GM21529 (cell line): Measurements from ENCODE around the gene FOXP1.
"Not testable (repeated sequence)": the region's sequence is repeated elsewhere in the genome, so short reads cannot be mapped to it uniquely, and the experiment has no call there.

Experiments
- ATAC-seq: cut with Tn5 transposase; IDR thresholded peaks from one replicate; pipeline ENCODE4 v1.9.1; 2021; ENCODE audit not compliant: unreplicated experiment

The FOXP1 gene

GRCh38 chr3:71454512-71455403 lies 128.8 kb downstream of the FOXP1 start:
- ATAC-seq: no peak

GRCh38 chr3:71453822-71454511 lies 129.6 kb downstream of the FOXP1 start:
- ATAC-seq: no peak

- ATAC-seq: no peak
Observed at GRCh38 chr3:71453319-71453718, 130.2 kb downstream of the FOXP1 start.

GRCh38 chr3:71451812-71452211 lies 131.7 kb downstream of the FOXP1 start:
- no peak for ATAC-seq

DNA sequence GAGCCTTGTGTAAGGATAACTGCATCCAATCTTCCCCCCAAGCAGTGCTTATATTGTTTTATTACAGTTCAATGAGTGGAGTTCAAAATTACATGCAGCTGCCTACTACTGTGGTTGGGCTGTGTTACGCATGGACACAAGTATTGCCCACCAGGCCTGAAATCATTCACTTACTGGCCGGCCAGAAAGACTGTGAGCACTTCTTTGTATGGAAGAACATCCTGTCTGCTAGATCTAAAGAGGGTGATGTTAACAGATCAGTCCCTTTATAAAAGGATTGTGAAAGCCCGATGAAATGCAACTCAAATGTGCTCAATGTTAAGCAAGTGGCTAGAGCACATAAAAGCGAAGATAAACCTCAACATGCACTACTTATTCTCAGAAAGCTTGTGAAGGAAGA lies 132.5 kb downstream of the FOXP1 start:
- ATAC-seq: no peak

DNA sequence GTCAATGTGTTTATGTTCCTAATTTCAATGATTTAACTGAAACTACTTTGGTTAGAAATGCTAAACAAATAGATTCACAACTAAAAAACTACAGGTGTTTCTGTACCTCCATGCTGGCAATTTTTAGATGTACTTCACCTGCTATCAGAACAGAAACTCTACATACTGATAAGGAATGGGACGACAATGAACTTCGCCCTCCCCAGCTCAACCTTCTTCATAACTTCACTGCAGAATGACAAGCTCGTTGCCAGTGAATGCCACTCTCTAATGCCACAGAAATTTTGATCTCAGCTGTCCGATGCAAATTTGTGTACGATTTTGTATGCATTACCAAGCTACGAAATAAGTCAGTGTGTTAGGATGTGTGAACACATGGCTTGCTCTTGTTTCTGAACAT lies 133.4 kb downstream of the FOXP1 start:
- ATAC-seq: no peak

DNA sequence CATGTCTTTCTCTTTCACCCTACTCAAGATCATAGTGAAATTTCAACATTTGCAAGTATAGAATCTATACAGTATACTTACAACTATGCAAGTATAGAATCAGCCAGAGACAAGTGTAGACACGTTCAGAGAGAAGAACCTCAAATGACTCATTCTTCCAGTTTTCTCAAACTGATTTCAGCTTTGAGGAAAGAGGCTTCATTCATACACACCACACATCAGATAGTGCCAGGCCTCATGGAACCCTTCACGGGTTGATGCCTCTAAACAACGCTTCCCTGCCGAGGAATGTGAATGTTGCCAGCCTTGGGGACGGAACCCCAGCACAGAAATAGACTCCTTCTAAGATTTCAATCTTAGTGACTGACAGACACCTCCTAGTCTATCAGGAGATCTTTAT lies 135.7 kb downstream of the FOXP1 start:
- ATAC-seq: no peak

GRCh38 chr3:71447197-71447596 lies 136.3 kb downstream of the FOXP1 start:
- ATAC-seq: no peak

DNA sequence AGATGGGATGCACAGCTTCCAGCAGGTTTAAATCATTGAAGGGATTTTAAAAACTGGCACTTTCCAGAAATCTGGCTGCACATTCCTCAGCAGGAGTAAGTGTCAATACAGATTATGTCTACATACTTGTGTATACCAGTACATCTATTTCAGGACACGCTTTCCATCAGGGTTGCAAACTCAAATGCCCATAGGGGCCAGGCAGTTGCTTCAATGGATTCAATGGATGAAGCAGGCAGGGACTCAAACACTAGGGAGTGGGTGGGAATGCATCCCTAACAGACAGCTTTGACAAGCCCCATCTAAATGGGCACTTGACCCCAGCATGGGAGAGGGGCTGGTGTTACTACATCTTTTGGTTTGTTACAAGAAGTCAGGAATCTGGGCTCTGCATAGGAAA lies 136.8 kb downstream of the FOXP1 start:
- ATAC-seq: no peak

DNA sequence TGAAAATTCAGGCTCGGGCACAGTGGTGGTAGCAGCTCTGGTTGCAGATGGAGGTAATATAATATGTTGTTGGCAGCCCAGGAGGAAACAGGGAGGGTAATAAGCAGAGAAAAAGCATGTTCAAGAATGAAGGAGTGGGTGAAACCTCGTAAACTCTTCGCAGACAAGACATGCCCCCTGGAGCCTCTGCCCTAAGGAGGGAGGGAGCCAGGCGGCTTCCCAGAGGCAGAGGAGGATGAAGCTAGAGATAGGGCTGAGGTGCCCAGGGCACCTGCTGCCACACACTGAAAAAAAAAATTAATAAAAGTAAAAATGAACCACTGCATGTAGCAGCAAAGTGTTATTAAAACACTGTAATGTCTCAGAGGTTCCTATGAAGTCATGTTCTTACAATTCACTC lies 137.3 kb downstream of the FOXP1 start:
- ATAC-seq: no peak

DNA sequence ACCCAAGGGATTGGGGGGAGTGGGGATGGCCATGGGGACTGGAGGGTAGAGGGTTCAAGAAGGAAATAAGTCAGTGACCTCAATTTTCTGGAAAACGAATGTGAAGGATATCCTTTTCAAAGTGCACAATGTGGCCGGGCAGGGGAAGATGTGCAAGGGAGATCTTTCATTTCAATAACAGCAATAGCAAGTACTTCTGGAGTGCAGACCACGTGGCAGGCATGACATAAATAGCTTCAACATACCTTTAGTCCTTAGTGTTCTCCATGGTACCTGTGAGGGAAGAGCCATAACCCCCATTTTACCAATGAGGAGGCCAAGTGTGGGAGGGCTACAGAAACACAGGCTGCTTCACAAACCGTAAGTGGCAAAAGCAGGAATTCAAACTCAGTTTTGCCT lies 138.7 kb downstream of the FOXP1 start:
- ATAC-seq: no peak

- ATAC-seq: peak; percentile 92
Observed at GRCh38 chr3:71444028-71444860, 139.3 kb downstream of the FOXP1 start.

DNA sequence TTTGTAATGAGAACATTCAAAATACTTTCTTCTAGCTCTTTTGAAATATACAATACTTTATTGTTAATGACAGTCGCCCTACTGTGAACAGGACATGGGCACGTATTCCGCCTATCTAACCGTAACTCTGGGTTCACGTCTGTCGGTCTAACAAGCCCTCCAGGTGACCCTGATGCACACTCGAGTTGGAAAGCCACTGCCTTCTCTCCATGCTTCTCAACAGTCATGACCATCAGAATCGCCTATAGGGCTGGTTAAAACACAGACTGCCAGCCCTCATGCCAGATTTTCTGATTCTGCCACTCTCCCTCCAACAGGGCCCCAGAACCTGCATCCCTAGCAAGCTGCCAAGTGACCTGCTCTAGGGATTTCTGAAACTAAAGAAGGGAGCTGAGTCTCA lies 140.2 kb downstream of the FOXP1 start:
- no peak for ATAC-seq

DNA sequence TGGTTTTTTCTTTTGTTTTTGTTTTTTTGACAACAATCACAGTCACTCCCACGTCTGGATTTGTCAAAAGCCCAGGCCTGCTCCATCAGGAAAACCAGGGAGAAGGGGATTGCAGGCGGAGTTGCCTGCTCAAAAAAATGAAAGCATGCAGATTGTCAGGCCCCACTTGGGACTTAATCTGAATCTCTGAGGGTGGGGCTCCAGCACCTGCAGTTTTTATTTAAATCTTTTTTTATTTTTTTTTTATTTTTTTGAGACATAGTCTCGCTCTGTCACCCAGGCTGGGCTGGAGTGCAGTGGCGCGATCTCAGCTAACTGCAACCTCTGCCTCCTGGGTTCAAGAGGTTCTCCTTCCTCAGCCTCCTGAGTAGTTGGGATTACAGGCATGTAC lies 140.9 kb downstream of the FOXP1 start:
- ATAC-seq: no peak

DNA sequence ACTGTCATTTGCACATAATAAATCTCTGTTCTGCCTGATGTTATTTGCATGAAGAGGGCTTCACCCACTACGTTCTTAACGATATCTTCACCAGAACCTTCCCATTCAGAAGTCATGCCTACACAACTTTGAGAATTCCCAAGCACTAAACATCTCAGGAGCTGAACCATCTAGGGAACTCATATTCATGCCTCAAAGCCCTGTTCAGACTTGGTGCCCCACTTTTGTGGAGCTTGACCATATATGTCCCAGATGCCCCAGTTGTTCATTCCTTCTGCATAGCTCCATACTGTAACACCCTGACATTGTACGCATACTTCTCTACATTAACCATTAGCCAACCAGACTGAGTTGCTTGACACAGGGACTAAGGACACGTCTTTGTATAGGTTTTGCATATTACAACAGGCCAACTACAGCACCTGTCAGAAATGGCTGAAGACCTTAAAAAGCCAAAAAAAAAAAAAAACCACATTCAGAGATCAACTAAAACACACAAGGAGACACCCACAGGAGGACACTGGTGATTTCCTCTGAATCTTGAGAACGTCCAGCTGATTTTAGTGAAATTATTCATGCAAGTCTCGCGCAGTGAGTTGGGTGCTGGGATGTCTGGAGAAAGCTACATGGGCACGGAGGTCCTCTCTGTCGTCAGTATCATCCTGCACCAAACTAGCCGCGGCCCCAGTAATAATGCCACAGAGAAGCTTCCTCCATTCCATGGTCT lies 141.4 kb downstream of the FOXP1 start:
- ATAC-seq: no peak

DNA sequence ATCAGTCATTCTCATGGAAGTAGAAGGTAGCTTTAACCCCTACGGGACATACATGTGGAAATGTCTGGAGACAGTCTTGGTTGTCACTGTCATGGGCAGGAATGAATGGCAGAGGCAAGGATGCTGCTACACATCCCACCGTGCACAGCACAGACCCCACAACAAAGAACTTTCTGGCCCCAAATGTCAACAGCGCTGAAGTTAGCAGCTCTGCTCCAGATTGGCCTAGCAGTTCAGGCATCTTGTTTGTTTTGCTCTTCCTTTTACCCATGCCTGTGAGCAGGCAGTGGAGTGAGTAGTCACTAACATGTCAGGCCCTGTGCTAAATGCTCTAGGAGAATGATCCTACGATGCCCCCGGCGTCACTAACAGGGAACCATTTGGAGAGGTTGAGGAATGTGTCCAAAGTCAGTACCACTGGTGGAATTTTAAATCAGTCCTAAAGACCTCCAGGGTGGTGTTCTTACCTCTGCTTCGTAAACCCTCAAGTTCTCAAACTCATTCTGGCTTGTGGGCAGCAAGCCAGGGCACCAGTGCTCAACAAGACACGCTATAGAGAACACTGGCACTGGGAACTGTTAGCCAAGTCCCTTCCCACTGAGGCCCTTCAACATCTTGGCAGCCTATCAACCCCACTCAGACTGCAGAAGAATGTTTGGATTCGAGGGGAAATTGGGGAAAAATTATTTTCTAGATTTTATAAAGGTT lies 142.2 kb downstream of the FOXP1 start:
- ATAC-seq: no peak

- ATAC-seq: no peak
Observed at GRCh38 chr3:71438904-71439303, 144.6 kb downstream of the FOXP1 start.

DNA sequence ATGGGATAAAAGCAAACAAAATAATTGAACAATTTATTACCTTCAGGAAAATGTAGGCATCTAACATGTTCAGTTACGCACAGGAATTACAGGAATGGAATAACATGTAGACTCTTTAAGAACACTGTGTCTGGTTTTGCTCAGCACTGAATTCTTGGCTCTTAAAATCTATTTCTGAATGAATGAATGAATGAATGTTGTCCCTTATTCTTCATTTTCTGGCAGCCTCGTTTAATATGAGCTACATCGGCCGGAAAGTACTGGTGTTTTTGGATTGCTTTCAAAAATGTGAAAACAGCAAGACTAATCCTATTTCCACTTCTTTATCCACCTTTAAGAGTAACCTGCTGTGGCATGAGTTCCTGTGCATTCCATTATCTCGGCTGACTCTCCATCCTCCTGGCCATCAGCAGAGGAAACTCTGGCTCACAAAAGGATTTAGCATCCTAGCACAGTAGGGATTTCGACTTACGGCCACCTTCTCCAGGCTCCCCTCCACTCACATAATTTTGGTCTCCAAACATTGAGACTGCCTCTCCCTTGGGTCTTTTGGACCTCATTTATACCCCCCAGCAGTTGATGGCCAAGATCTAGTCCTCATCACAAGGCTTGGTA lies 145.3 kb downstream of the FOXP1 start:
- ATAC-seq: no peak

GRCh38 chr3:71436337-71436736 lies 147.2 kb downstream of the FOXP1 start:
- ATAC-seq: no peak

- not testable (repeated sequence) for ATAC-seq
Observed at GRCh38 chr3:71435836-71436235, 147.7 kb downstream of the FOXP1 start.
